HG02588 (cell line): Measurements from ENCODE around the gene POLR3F.
"Not testable (repeated sequence)": the region's sequence is repeated elsewhere in the genome, so short reads cannot be mapped to it uniquely, and the experiment has no call there.

Experiments used
- ATAC-seq: cut with Tn5 transposase; IDR thresholded peaks from one replicate; pipeline ENCODE4 v1.9.1; 2021; ENCODE audit warnings: mild to moderate bottlenecking, moderate library complexity; ENCODE audit not compliant: unreplicated experiment

POLR3F gene

GRCh38 chr20:18466894-18467730 is at the start of gene POLR3F, which contains the start of gene DZANK1:
Gene POLR3F (plus strand): TSS chr20:18467390. CDS start chr20:18467507, 117 bp downstream.
Gene DZANK1 (minus strand): TSS chr20:18467030. CDS start chr20:18465358, 1,672 bp downstream.
- peak; percentile 99 for ATAC-seq

GRCh38 chr20:18421608-18422007 is 45.6 kb upstream of the POLR3F start:
- ATAC-seq: no peak

GRCh38 chr20:18427214-18427613 is 40.0 kb upstream of the POLR3F start:
- ATAC-seq: no peak

- no peak for ATAC-seq
Measured at GRCh38 chr20:18428490-18429173, 38.6 kb upstream of the POLR3F start.

GRCh38 chr20:18430172-18430826 is 36.9 kb upstream of the POLR3F start:
- no peak for ATAC-seq

GRCh38 chr20:18431206-18431605 is 36.0 kb upstream of the POLR3F start:
- no peak for ATAC-seq

GRCh38 chr20:18436847-18437246 is 30.3 kb upstream of the POLR3F start:
- no peak for ATAC-seq

- ATAC-seq: no peak
Measured at GRCh38 chr20:18440403-18440802, 26.8 kb upstream of the POLR3F start.

- ATAC-seq: no peak
Measured at GRCh38 chr20:18443886-18444285, 23.3 kb upstream of the POLR3F start.

- no peak for ATAC-seq
Measured at GRCh38 chr20:18456600-18456999, 10.6 kb upstream of the POLR3F start.

- ATAC-seq: no peak
Measured at GRCh38 chr20:18465536-18466200, 1.5 kb upstream of the POLR3F start.

- ATAC-seq: peak; percentile 34
Measured at GRCh38 chr20:18466574-18466893, 656 bp upstream of the POLR3F start.

GRCh38 chr20:18477218-18477617 is 10.0 kb downstream of the POLR3F start:
- ATAC-seq: no peak

- no peak for ATAC-seq
Measured at GRCh38 chr20:18477821-18478220, 10.6 kb downstream of the POLR3F start.

GRCh38 chr20:18481596-18481995 is 14.4 kb downstream of the POLR3F start:
- no peak for ATAC-seq

GRCh38 chr20:18488301-18488700 is 21.1 kb downstream of the POLR3F start:
- no peak for ATAC-seq

- no peak for ATAC-seq
Measured at GRCh38 chr20:18496042-18496441, 28.9 kb downstream of the POLR3F start.

- ATAC-seq: peak; percentile 99
Measured at GRCh38 chr20:18496740-18497592, 29.8 kb downstream of the POLR3F start, which contains the start of gene RBBP9. Gene RBBP9 (minus strand): TSS chr20:18497225. CDS start chr20:18497167, 58 bp downstream.

- ATAC-seq: no peak
Measured at GRCh38 chr20:18497603-18498002, 30.4 kb downstream of the POLR3F start.

GRCh38 chr20:18501672-18502071 is 34.5 kb downstream of the POLR3F start:
- ATAC-seq: not testable (repeated sequence)
